ENCODE results near the gene GRIN1. TPM values are rescaled to one million over a fixed set of nuclear protein-coding genes. Genes with fewer than 3 reads are reported as not detected.

GRIN1 gene
- total RNA-seq, 1 donor from 2014 or later: 0.18 TPM

DNA sequence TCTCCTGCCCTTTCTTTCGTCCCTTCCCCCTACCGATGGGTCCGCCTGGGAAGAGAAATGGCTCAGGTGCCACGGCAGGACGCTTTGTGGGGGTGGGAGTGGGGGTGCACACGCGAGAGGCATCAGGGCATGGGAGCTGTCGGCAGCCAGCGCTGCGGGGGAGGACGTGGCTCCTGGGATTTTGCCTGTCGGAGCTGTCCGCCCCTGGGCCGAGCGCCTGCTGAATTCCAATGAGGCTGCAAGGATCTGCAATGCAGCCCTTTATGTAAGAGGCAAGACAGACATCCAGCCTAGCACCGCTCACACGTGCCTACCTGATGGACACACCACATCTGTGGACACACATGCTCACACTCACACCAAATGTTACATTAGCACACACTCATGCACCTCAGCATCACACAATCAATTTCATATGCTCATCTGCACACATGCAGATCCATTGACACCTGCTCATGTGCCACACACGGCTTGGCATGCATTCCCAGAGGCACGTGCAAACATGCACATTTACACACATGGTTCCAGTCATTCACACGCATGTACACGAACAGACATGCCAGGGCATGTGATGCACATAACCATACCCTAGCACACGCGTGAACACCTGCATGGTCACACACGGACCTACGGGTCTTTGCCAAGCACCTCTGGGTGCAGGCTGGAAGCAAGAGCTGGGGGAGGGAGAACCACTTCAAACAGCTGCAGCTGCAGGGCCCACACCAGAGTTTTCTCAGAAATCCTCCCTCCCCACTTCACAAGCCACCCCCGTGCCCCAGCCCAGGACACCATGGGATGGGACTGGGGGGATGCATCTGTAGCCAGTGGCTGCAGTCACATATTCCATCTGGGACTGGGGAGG lies 1.4 kb downstream of the GRIN1 start:
- Histone ChIP-seq H3K9me3 (ENCODE audit: insufficient read depth, low read depth, low read length) (no peaks in the 10 kb centered on the region), H3K9ac (ENCODE audit: low read length) (no peak overlapping the region), H3K79me2 (ENCODE audit: insufficient read depth, low read length) (no peaks in the 10 kb centered on the region), H4K20me1 (ENCODE audit: insufficient read depth, low read length) (no peaks in the 10 kb centered on the region), H3K27me3 (ENCODE audit: insufficient read depth, low read length) (peaks cover 48% of the 10 kb centered on the region), H3K27ac (ENCODE audit: low read depth, low read length) (no peak overlapping the region), H3K4me1 (ENCODE audit: insufficient read depth, low read length) (peaks cover 2% of the 10 kb centered on the region), H3K4me3 (ENCODE audit: insufficient read depth, low read depth, low read length) (no peak overlapping the region), H3K4me2 (ENCODE audit: low read length) (no peak overlapping the region), H2AFZ (ENCODE audit: low read depth, low read length) (no peak overlapping the region), H3K36me3 (ENCODE audit: insufficient read depth, low read length) (no peaks in the 10 kb centered on the region)
- Mint-ChIP-seq H3K36me3 (ENCODE audit: low read depth, unreplicated experiment) (no peaks in the 10 kb centered on the region), H3K4me1 (ENCODE audit: low read depth, unreplicated experiment) (peaks cover 2% of the 10 kb centered on the region), H3K27ac (ENCODE audit: unreplicated experiment) (no peak overlapping the region), H3K4me3 (ENCODE audit: unreplicated experiment) (no peak overlapping the region), H3K9me3 (ENCODE audit: unreplicated experiment) (peaks cover 5% of the 10 kb centered on the region), H3K27me3 (ENCODE audit: low read depth, unreplicated experiment) (peaks cover 72% of the 10 kb centered on the region)
- FAIRE-seq: no peak
- no peak for DNase-seq (ENCODE audit: low read depth)
- no peak for TF ChIP-seq EZH2 (IDR thresholded peaks at IDR 0.05; ENCODE audit: insufficient read depth, low read length)
- TF ChIP-seq, protein P1, sequence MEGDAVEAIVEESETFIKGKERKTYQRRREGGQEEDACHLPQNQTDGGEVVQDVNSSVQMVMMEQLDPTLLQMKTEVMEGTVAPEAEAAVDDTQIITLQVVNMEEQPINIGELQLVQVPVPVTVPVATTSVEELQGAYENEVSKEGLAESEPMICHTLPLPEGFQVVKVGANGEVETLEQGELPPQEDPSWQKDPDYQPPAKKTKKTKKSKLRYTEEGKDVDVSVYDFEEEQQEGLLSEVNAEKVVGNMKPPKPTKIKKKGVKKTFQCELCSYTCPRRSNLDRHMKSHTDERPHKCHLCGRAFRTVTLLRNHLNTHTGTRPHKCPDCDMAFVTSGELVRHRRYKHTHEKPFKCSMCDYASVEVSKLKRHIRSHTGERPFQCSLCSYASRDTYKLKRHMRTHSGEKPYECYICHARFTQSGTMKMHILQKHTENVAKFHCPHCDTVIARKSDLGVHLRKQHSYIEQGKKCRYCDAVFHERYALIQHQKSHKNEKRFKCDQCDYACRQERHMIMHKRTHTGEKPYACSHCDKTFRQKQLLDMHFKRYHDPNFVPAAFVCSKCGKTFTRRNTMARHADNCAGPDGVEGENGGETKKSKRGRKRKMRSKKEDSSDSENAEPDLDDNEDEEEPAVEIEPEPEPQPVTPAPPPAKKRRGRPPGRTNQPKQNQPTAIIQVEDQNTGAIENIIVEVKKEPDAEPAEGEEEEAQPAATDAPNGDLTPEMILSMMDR (IDR thresholded peaks at IDR 0.05; ENCODE audit: insufficient read depth, low read depth, low read length): no peak

- no peak overlapping the region for H3K4me3 Mint-ChIP-seq (ENCODE audit: unreplicated experiment)
- peaks cover 3% of the 10 kb centered on the region for H3K9me3 Mint-ChIP-seq (ENCODE audit: unreplicated experiment)
- Histone ChIP-seq H4K20me1 (ENCODE audit: insufficient read depth, low read length) (no peaks in the 10 kb centered on the region), H3K4me3 (ENCODE audit: insufficient read depth, low read depth, low read length) (no peak overlapping the region), H3K4me1 (ENCODE audit: insufficient read depth, low read length) (peaks cover 2% of the 10 kb centered on the region), H2AFZ (ENCODE audit: low read depth, low read length) (no peak overlapping the region), H3K9me3 (ENCODE audit: insufficient read depth, low read depth, low read length) (no peaks in the 10 kb centered on the region), H3K27me3 (ENCODE audit: insufficient read depth, low read length) (peaks cover 41% of the 10 kb centered on the region), H3K79me2 (ENCODE audit: insufficient read depth, low read length) (no peaks in the 10 kb centered on the region), H3K36me3 (ENCODE audit: insufficient read depth, low read length) (no peaks in the 10 kb centered on the region), H3K4me2 (ENCODE audit: low read length) (no peak overlapping the region), H3K27ac (ENCODE audit: low read depth, low read length) (no peak overlapping the region), H3K9ac (ENCODE audit: low read length) (no peak overlapping the region)
- peaks cover 2% of the 10 kb centered on the region for H3K4me1 Mint-ChIP-seq (ENCODE audit: low read depth, unreplicated experiment)
- H3K27ac Mint-ChIP-seq (ENCODE audit: unreplicated experiment): no peak overlapping the region
- no peaks in the 10 kb centered on the region for H3K36me3 Mint-ChIP-seq (ENCODE audit: low read depth, unreplicated experiment)
- no peak for DNase-seq (ENCODE audit: low read depth)
- no peak for FAIRE-seq
- no peak for TF ChIP-seq EZH2 (IDR thresholded peaks at IDR 0.05; ENCODE audit: insufficient read depth, low read length)
- TF ChIP-seq, protein P1 (IDR thresholded peaks at IDR 0.05; ENCODE audit: insufficient read depth, low read depth, low read length): no peak
- H3K27me3 Mint-ChIP-seq (ENCODE audit: low read depth, unreplicated experiment): peaks cover 67% of the 10 kb centered on the region
These were observed 2.3 kb downstream of the GRIN1 start for GRCh38 chr9:137141050-137141810.

Data from astrocyte (in vitro differentiated cells and primary cell).